HUES6 (cell line): ENCODE results near the gene TMEM109.

ENCODE experiments used
- H3K27ac ChIP-seq: 2 replicates; pipeline ENCODE4 v1.7.0; 2013; ENCODE audit warnings: low read depth, mild to moderate bottlenecking, low read length, inconsistent platforms
- H3K27me3 ChIP-seq: 2 replicates; pipeline ENCODE4 v1.6.1; 2013; ENCODE audit warnings: low read length; ENCODE audit not compliant: control insufficient read depth, insufficient read depth
- H3K36me3 ChIP-seq: 2 replicates; pipeline ENCODE4 v1.6.1; 2013; ENCODE audit warnings: low read length; ENCODE audit not compliant: control insufficient read depth, insufficient read depth
- H3K4me1 ChIP-seq: 2 replicates; pipeline ENCODE4 v1.6.1; 2013; ENCODE audit warnings: low read length; ENCODE audit not compliant: control insufficient read depth, insufficient read depth
- H3K4me3 ChIP-seq: 2 replicates; pipeline ENCODE4 v1.5.1; 2013; ENCODE audit warnings: low read depth, low read length
- H3K9ac ChIP-seq: one replicate; pipeline ENCODE4 v1.6.1; 2013; ENCODE audit warnings: mild to moderate bottlenecking, low read length
- H3K9me3 ChIP-seq: 2 replicates; pipeline ENCODE4 v1.6.1; 2013; ENCODE audit warnings: low read depth, low read length; ENCODE audit not compliant: control insufficient read depth, insufficient read depth

Gene TMEM109

DNA sequence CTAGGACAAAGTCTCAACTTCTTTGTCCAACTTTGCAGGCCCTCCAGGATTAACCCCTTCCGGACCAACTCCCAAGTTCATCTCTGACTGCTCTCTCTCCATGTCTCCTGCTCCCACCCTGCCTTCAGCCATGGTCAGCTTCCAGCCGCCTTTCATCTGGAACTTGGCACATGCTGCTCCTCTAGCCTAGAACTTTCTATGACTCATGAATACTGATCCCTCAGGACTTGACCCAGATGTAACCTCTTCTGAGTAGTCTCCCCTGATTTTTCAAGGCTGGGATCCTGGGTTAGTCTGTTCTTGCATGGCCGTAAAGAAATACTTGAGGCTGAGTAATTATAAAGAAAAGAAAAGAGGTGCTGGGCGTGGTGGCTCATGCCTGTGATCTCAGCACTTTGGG, 43.2 kb downstream of the TMEM109 start:
- no peaks in the 10 kb centered on the region for H3K36me3 ChIP-seq
- peaks cover 16% of the 10 kb centered on the region for H3K27me3 ChIP-seq
- no peak overlapping the region for H3K9ac ChIP-seq
- no peak overlapping the region for H3K27ac ChIP-seq
- H3K9me3 ChIP-seq: no peaks in the 10 kb centered on the region
- no peak overlapping the region for H3K4me3 ChIP-seq
- H3K4me1 ChIP-seq: peaks cover 7% of the 10 kb centered on the region; the same call in 1 of the 2 replicates

DNA sequence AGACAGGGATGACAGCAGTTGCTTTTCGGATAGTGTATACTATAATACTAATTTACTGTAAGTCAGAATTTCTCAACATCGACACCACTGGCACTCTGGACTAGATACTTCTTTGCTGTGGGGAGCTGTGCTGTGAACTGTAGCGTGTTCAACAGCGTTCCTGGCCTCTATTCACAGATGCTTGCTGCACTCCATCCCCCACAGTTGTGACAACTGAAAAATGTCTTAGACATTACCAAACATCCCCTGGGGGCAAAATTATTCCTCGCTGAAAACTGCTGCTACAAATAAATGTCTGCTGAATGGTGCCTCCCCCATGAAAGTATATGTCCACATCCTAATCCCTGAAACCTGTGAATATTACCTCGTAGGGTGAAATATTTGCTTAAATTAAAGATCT, 45.5 kb downstream of the TMEM109 start:
- H3K27me3 ChIP-seq: peaks cover 3% of the 10 kb centered on the region; the same call in 1 of the 2 replicates
- no peaks in the 10 kb centered on the region for H3K9me3 ChIP-seq
- H3K9ac ChIP-seq: no peak overlapping the region
- H3K27ac ChIP-seq: no peak overlapping the region
- H3K4me3 ChIP-seq: no peak overlapping the region
- H3K4me1 ChIP-seq: no peaks in the 10 kb centered on the region
- no peaks in the 10 kb centered on the region for H3K36me3 ChIP-seq

DNA sequence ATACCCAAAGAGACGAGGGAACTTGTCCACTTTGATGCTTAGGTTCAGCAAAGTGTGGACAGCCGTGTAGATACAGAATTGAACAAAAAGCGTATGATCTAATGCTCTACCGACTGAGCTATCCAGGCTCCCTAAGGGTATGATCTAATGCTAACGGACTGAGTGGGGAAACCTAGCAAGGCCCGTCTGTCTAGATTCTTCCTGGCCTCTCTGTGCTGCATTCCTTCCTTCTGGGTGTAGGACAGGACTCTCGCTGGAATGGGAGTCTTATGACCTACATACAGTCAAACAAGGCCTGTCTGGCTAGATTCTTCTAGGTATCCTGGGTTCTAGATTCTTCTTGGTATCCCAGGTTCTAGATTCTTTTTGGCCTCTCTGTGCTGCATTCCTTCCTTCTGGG, 46.4 kb downstream of the TMEM109 start:
- Histone ChIP-seq H3K36me3 (no peaks in the 10 kb centered on the region), H3K9me3 (no peaks in the 10 kb centered on the region), H3K4me1 (no peaks in the 10 kb centered on the region), H3K9ac (no peak overlapping the region), H3K27ac (no peak overlapping the region), H3K27me3 (peaks cover 3% of the 10 kb centered on the region; the same call in 1 of the 2 replicates), H3K4me3 (no peak overlapping the region)

- H3K27me3 ChIP-seq: peaks cover 3% of the 10 kb centered on the region; the same call in 1 of the 2 replicates
- H3K36me3 ChIP-seq: no peaks in the 10 kb centered on the region
Measured at GRCh38 chr11:60964801-60965200, 50.8 kb downstream of the TMEM109 start.

GRCh38 chr11:60966890-60967289, 52.9 kb downstream of the TMEM109 start:
- Histone ChIP-seq H3K36me3 (no peaks in the 10 kb centered on the region), H3K9me3 (no peaks in the 10 kb centered on the region), H3K27me3 (peaks cover 2% of the 10 kb centered on the region; the same call in 1 of the 2 replicates), H3K9ac (no peak overlapping the region), H3K4me1 (no peaks in the 10 kb centered on the region), H3K27ac (no peak overlapping the region), H3K4me3 (no peak overlapping the region)

More at GRCh38 chr11:60964801-60965200, 50.8 kb downstream of the TMEM109 start:
- no peaks in the 10 kb centered on the region for H3K4me1 ChIP-seq
- H3K9ac ChIP-seq: no peak overlapping the region
- H3K27ac ChIP-seq: no peak overlapping the region
- H3K9me3 ChIP-seq: no peaks in the 10 kb centered on the region
- no peak overlapping the region for H3K4me3 ChIP-seq

GRCh38 chr11:60968223-60968622, 54.3 kb downstream of the TMEM109 start:
- Histone ChIP-seq H3K36me3 (no peaks in the 10 kb centered on the region), H3K9ac (no peak overlapping the region), H3K9me3 (no peaks in the 10 kb centered on the region), H3K4me3 (no peak overlapping the region), H3K27ac (no peak overlapping the region), H3K4me1 (no peaks in the 10 kb centered on the region), H3K27me3 (peaks cover 6% of the 10 kb centered on the region; the same call in 1 of the 2 replicates)

- Histone ChIP-seq H3K9ac (no peak overlapping the region), H3K4me1 (no peaks in the 10 kb centered on the region), H3K27me3 (peaks cover 9% of the 10 kb centered on the region; the same call in 1 of the 2 replicates), H3K27ac (no peak overlapping the region), H3K36me3 (no peaks in the 10 kb centered on the region), H3K4me3 (no peak overlapping the region), H3K9me3 (no peaks in the 10 kb centered on the region)
Measured at GRCh38 chr11:60970369-60970774, 56.4 kb downstream of the TMEM109 start.

GRCh38 chr11:60970890-60971289, 56.9 kb downstream of the TMEM109 start:
- Histone ChIP-seq H3K9ac (no peak overlapping the region), H3K4me1 (no peaks in the 10 kb centered on the region), H3K27me3 (peaks cover 9% of the 10 kb centered on the region; the same call in 1 of the 2 replicates)

DNA sequence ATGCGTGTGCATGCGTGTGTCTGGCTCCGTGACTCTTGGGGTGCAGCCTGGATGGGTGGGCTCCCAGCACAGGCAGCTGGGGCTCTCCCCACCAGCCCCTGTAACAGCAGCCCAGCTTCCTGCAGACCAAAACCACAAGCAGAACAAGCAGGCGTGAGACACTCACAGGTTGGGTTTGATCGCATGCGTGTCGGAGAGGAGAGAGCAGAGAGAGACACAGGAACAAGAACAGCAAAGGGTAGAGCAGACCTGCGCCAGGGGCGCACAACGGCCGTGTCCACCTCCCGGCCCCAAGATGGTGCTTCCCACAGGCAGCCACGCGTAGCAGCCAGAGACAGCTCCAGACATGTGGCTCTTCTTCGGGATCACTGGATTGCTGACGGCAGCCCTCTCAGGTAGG, 57.6 kb downstream of the TMEM109 start, which contains the start of gene CD6:
TSS of gene CD6 (plus strand) at position 161 of the 400 bp plus-strand sequence. CDS start at position 347, 186 bp downstream.
- H3K27ac ChIP-seq: no peak within 1 kb of the TSS
- no peaks in the 10 kb centered on the region for H3K9me3 ChIP-seq
- no peaks in the 10 kb centered on the region for H3K36me3 ChIP-seq
- H3K4me1 ChIP-seq: no peaks in the 10 kb centered on the region
- H3K4me3 ChIP-seq: no peak within 1 kb of the TSS
- no peak within 1 kb of the TSS for H3K9ac ChIP-seq
- H3K27me3 ChIP-seq: peaks cover 9% of the 10 kb centered on the region; the same call in 1 of the 2 replicates

More at GRCh38 chr11:60970890-60971289, 56.9 kb downstream of the TMEM109 start:
- Histone ChIP-seq H3K9me3 (no peaks in the 10 kb centered on the region), H3K36me3 (no peaks in the 10 kb centered on the region), H3K4me3 (no peak overlapping the region), H3K27ac (no peak overlapping the region)

- no peaks in the 10 kb centered on the region for H3K36me3 ChIP-seq
- peaks cover 9% of the 10 kb centered on the region; the same call in 1 of the 2 replicates for H3K27me3 ChIP-seq
- no peak overlapping the region for H3K4me3 ChIP-seq
- no peaks in the 10 kb centered on the region for H3K4me1 ChIP-seq
- no peak overlapping the region for H3K9ac ChIP-seq
- H3K27ac ChIP-seq: no peak overlapping the region
- no peaks in the 10 kb centered on the region for H3K9me3 ChIP-seq
Measured at GRCh38 chr11:60972182-60973030, 58.4 kb downstream of the TMEM109 start.
